WERI-Rb-1 (cell line): ENCODE measurements around the gene ELFN2.

ENCODE experiments used
- DNase-seq: peaks from one replicate; pipeline ENCODE4 v3.0.0-alpha.2; 2020
- H3K27ac ChIP-seq: fragments of 250-450 bp; sonication (Bioruptor Pico); 2 replicates; pipeline ENCODE4 v1.5.1; 2020; ENCODE audit warnings: mild to moderate bottlenecking, moderate library complexity
- H3K27me3 ChIP-seq: fragments of 250-450 bp; sonication (Bioruptor Pico); 2 replicates; pipeline ENCODE4 v1.5.1; 2021; ENCODE audit warnings: mild to moderate bottlenecking, low read depth, moderate library complexity; ENCODE audit not compliant: insufficient read depth, severe bottlenecking
- H3K36me3 ChIP-seq: fragments of 250-450 bp; sonication (Bioruptor Pico); 2 replicates; pipeline ENCODE4 v1.5.1; 2020; ENCODE audit warnings: mild to moderate bottlenecking, moderate library complexity
- H3K4me3 ChIP-seq: 2 replicates; pipeline ENCODE4 v1.5.1; 2011; ENCODE audit warnings: low read depth, mild to moderate bottlenecking, control low read depth, low read length
- H3K9me3 ChIP-seq: fragments of 250-450 bp; sonication (Bioruptor Pico); 2 replicates; pipeline ENCODE4 v1.5.1; 2021; ENCODE audit warnings: mild to moderate bottlenecking, moderate library complexity; ENCODE audit not compliant: severe bottlenecking
- TF ChIP-seq, protein P1 (sequence below): IDR thresholded peaks from 2 replicates; pipeline ENCODE4 v1.5.1; 2011; ENCODE audit warnings: low read depth, mild to moderate bottlenecking, control low read depth, inconsistent platforms, low read length

The ELFN2 gene

DNA sequence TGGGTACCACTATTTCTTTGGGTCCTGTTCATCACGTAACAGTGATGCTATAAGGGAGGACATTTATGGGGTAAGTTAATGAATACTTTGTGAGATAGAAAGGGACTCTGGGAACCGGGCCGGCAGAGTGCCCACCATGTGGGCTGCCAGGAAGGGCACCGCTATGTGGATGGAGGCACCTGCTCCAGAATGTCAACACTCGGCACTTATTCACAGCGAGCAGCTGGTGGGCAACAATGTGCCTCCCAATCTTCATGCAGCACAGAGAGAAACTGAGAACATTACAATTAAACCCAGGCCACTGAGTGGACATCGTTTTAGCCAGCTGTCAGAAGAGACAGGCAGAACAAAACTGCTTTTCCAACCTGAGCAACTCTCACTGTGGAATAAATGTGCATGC lies 15.8 kb upstream of the ELFN2 start:
- Histone ChIP-seq H3K27me3 (no peaks in the 10 kb centered on the region), H3K4me3 (no peak overlapping the region), H3K9me3 (peaks cover 6% of the 10 kb centered on the region), H3K36me3 (no peaks in the 10 kb centered on the region), H3K27ac (no peak overlapping the region)
- DNase-seq = no peak
- TF ChIP-seq, protein P1, sequence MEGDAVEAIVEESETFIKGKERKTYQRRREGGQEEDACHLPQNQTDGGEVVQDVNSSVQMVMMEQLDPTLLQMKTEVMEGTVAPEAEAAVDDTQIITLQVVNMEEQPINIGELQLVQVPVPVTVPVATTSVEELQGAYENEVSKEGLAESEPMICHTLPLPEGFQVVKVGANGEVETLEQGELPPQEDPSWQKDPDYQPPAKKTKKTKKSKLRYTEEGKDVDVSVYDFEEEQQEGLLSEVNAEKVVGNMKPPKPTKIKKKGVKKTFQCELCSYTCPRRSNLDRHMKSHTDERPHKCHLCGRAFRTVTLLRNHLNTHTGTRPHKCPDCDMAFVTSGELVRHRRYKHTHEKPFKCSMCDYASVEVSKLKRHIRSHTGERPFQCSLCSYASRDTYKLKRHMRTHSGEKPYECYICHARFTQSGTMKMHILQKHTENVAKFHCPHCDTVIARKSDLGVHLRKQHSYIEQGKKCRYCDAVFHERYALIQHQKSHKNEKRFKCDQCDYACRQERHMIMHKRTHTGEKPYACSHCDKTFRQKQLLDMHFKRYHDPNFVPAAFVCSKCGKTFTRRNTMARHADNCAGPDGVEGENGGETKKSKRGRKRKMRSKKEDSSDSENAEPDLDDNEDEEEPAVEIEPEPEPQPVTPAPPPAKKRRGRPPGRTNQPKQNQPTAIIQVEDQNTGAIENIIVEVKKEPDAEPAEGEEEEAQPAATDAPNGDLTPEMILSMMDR = no peak

DNA sequence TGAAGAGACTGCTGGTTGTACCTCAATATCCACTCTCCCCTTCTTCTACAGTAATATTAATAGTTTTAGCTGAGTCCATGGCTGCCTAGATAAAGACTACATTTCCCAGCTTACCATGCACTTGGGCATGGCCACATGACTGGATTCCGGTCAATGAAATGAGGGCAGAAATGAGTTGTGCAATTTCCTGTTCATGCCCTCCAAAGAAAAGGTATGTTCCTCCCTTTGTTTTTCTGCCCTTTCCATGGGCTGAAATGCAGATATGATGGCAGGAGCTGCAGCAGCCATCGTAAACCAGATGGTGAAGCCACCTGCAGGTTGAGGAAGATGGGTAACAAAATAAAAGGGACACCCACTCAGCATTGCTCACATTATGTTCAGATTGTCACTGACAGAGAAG lies 15.3 kb upstream of the ELFN2 start:
- no peaks in the 10 kb centered on the region for H3K36me3 ChIP-seq

DNA sequence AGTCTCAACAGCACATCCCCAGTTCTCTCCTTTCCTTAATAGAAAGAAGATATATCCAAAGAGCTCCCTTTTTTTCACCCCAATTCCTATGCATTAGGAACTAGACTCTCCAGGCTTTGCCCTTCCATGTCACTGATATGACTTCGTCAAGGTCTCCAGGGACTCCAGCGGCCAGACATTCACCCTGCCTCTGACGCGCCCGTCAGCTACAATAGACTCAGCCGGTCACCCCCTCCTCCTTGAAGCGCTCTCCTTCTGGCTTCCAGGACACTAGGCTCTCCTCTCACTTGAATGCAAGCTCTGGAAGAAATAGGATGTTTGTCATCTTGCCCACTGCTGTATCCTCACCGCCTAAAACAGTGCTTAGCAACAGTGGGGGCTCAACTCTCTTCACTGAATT lies 14.9 kb upstream of the ELFN2 start:
- no peak overlapping the region for H3K4me3 ChIP-seq
- no peaks in the 10 kb centered on the region for H3K36me3 ChIP-seq
- H3K9me3 ChIP-seq = peaks cover 6% of the 10 kb centered on the region
- no peak overlapping the region for H3K27ac ChIP-seq
- no peaks in the 10 kb centered on the region for H3K27me3 ChIP-seq
- no peak for DNase-seq
- TF ChIP-seq, protein P1 = no peak

More for the DNA sequence above, 15.3 kb upstream of the ELFN2 start:
- DNase-seq = no peak
- H3K4me3 ChIP-seq = no peak overlapping the region
- no peak overlapping the region for H3K27ac ChIP-seq
- H3K27me3 ChIP-seq = no peaks in the 10 kb centered on the region
- peaks cover 6% of the 10 kb centered on the region for H3K9me3 ChIP-seq
- TF ChIP-seq, protein P1 = no peak

DNA sequence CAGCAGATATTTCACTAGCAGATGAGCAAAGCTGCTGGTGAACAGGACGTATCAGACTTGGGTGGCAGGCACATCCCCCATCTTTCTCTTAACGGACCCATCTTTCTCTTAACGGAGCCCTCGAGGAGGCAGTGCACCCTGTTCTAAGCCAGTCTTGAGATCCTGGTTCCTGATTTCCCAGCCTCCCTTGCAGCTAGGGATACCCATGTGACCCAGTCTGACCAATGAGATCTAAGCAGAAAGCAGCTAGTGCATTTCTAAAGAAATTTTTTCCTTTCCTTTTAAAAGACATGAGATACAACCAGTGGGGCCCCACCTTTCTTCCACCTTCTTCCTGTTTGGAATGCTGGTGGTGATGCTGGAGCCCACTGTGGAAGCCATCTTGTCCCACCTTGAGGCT lies 13.6 kb upstream of the ELFN2 start:
- Histone ChIP-seq H3K36me3 (no peaks in the 10 kb centered on the region), H3K4me3 (no peak overlapping the region)

DNA sequence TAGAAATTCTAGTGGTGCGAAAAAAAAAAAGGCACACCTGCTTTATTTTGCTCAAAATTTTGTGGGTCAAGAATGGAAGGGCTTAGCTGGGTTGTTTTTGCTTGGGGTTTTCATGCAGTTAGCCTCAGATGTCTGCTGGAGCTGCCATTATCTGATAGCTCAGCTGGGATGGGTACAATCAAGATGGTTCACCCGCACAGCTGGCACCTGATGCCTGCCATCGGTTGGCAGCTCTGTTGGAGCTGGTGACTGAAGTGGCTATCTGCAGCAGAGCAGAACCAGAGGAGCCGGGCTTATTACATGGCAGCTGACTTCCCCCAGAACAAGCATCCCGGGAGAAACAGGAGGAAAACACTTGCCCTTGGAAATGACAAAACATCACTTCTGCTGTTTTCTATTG lies 12.1 kb upstream of the ELFN2 start:
- no peaks in the 10 kb centered on the region for H3K36me3 ChIP-seq
- TF ChIP-seq, protein P1 = no peak
- no peak for DNase-seq
- H3K9me3 ChIP-seq = peaks cover 9% of the 10 kb centered on the region
- H3K4me3 ChIP-seq = no peak overlapping the region
- H3K27ac ChIP-seq = no peak overlapping the region
- H3K27me3 ChIP-seq = no peaks in the 10 kb centered on the region

More for the DNA sequence above, 13.6 kb upstream of the ELFN2 start:
- TF ChIP-seq, protein P1 = no peak
- Histone ChIP-seq H3K9me3 (peaks cover 6% of the 10 kb centered on the region), H3K27me3 (no peaks in the 10 kb centered on the region), H3K27ac (no peak overlapping the region)
- DNase-seq = no peak

DNA sequence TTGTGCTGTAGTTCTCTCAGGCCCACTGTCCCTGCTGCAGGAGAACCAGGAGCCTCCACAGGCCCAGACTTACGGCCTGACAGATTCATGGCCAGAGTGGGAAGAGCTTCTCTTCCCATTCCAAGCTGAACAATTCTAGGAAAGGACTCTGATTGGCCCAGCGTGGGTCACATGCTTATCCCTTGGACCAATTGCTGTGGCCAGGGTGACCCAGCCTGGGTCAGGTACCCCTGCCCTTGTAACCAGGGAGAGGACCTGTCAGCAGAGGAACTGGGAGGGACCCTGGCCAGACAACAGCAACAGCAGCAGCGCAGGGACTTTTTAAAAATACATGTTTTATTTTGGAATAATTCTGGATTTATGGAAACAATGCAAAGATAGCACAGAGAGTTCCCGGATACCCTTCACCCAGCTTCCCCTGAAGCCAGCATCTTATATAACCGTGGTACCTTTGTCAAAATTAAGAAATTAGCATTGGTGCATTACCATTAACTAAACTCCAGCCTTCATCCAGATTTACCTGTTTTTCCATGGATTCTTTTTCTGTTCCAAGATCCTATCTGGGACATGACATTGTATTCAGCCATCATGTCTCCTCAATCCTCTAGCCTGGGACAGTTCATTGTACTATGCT lies 8.8 kb upstream of the ELFN2 start:
- peaks cover 8% of the 10 kb centered on the region for H3K9me3 ChIP-seq
- H3K27ac ChIP-seq = no peak overlapping the region
- DNase-seq = no peak
- H3K36me3 ChIP-seq = no peaks in the 10 kb centered on the region
- TF ChIP-seq, protein P1 = no peak
- no peaks in the 10 kb centered on the region for H3K27me3 ChIP-seq
- no peak overlapping the region for H3K4me3 ChIP-seq
